Thyroid gland (tissue), 4 donors: ENCODE results near the gene DDA1. TPM values are rescaled to one million over a fixed set of nuclear protein-coding genes. Genes with fewer than 3 reads are reported as not detected.
"Not testable (repeated sequence)": the region's sequence is repeated elsewhere in the genome, so short reads cannot be mapped to it uniquely, and the experiment has no call there.

ENCODE experiments used
- DNase-seq, 2 donors: peaks; one replicate each; pipeline ENCODE4 v3.0.0-alpha.2; 2019
- H3K27ac ChIP-seq, 3 donors: fragments of 200-600 bp; sonication (generic); 1 replicate in 2 of 3; 2 replicates in 1 of 3; pipeline ENCODE4 v1.5.1; 2016 to 2019; ENCODE audit warnings: mild to moderate bottlenecking in 1 of 3, moderate library complexity in 1 of 3
- H3K27me3 ChIP-seq: fragments of 200-600 bp; sonication (generic); one replicate; pipeline ENCODE4 v1.5.1; 2019
- H3K36me3 ChIP-seq, 2 donors: fragments of 200-600 bp; sonication (generic); one replicate each; pipeline ENCODE4 v1.5.1; 2016 to 2019
- H3K4me1 ChIP-seq, 2 donors: fragments of 200-600 bp; sonication (generic); one replicate each; pipeline ENCODE4 v1.5.1; 2017 to 2019
- H3K4me3 ChIP-seq, 3 donors: fragments of 200-600 bp; sonication (generic); replicated peaks in 1 of 3; 1 replicate in 2 of 3; 2 replicates in 1 of 3; pipeline ENCODE4 v1.5.1; 2016; ENCODE audit warnings: mild to moderate bottlenecking in 1 of 3
- H3K9me3 ChIP-seq: fragments of 200-600 bp; sonication (generic); one replicate; pipeline ENCODE4 v1.5.1; 2017
- POLR2A ChIP-seq, 2 donors: fragments of 450-650 bp; IDR thresholded peaks; one replicate each; pipeline ENCODE4 v1.6.1; 2017; ENCODE audit warnings: antibody characterized with exemption in 2 of 2, mild to moderate bottlenecking in 2 of 2, moderate library complexity in 1 of 2
- WGBS, 2 donors: methylation state at CpG; one replicate each; pipeline ENCODE4 v1.1.5; 2017; 5-methylcytosine and 5-hydroxymethylcytosine counted together
- intact Hi-C: fragments of 100-400 bp; cut with DNase I; formaldehyde crosslinking; loops from one replicate; pipeline ENCODE4 v1.15.1; 2023
- total RNA-seq, 4 donors: library from RNA; depleted of rRNA; stranded (reverse); fragments of >200 nt; gene quantifications; one replicate each; pipeline ENCODE4 v1.2.3, GENCODE V29; 2016
- TF ChIP-seq, protein P1 (sequence below), 6 experiments: fragments of 200-600 bp in 3 of 6; fragments of 450-650 bp in 3 of 6; sonication (generic) in 3 of 6; IDR thresholded peaks; one replicate each; pipeline ENCODE4 v1.5.1; 2016 to 2019; ENCODE audit warnings: antibody characterized with exemption in 6 of 6, mild to moderate bottlenecking in 2 of 6, inconsistent platforms in 1 of 6, moderate library complexity in 1 of 6

The DDA1 gene
- total RNA-seq, 4 donors from 2014 or later: 14.5 to 40.4 (median 20.1) TPM

DNA sequence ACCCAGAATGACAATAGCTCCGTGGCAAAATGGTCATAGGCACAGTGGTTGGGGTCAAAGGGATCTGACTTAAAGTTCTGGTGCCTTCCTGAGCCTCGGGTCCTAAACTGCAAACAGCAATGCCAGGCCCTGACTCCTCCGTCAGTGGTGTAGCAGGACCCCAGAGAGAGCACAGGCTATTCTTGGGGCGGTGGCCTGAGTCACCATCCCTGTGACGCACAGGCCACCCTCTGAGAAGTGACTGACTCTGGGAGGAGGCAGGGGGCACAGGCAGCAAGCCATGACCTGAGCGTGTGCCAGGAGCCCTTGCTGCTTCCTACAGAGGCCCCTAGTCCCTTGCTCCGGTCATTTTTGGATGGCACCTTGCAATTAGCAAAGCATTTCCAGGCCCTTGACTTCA is 49.0 kb downstream of the DDA1 start:
- no peaks in the 10 kb centered on the region for H3K36me3 ChIP-seq
- H3K9me3 ChIP-seq: no peaks in the 10 kb centered on the region
- no peaks in the 10 kb centered on the region for H3K27me3 ChIP-seq
- 76 to 78% methylated on average over 2 to 7 of the region's 7 CpGs for WGBS, 2 donors
- H3K4me1 ChIP-seq: peaks cover 0 to 6% of the 10 kb centered on the region in 2 donors
- no peak for TF ChIP-seq POLR2A (IDR thresholded peaks at IDR 0.05)
- TF ChIP-seq, protein P1, sequence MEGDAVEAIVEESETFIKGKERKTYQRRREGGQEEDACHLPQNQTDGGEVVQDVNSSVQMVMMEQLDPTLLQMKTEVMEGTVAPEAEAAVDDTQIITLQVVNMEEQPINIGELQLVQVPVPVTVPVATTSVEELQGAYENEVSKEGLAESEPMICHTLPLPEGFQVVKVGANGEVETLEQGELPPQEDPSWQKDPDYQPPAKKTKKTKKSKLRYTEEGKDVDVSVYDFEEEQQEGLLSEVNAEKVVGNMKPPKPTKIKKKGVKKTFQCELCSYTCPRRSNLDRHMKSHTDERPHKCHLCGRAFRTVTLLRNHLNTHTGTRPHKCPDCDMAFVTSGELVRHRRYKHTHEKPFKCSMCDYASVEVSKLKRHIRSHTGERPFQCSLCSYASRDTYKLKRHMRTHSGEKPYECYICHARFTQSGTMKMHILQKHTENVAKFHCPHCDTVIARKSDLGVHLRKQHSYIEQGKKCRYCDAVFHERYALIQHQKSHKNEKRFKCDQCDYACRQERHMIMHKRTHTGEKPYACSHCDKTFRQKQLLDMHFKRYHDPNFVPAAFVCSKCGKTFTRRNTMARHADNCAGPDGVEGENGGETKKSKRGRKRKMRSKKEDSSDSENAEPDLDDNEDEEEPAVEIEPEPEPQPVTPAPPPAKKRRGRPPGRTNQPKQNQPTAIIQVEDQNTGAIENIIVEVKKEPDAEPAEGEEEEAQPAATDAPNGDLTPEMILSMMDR (IDR thresholded peaks at IDR 0.05): no peak
- H3K27ac ChIP-seq: peak overlapping the region in 2 of 3 donors; percentile 8 to 45
- no peak overlapping the region for H3K4me3 ChIP-seq
- intact Hi-C loops: no loop called here
- DNase-seq: no peak

GRCh38 chr19:17359905-17360800 is 50.8 kb downstream of the DDA1 start:
- no peak for TF ChIP-seq POLR2A (IDR thresholded peaks at IDR 0.05)
- TF ChIP-seq, protein P1 (IDR thresholded peaks at IDR 0.05): no peak
- H3K4me1 ChIP-seq: peaks cover 0 to 6% of the 10 kb centered on the region in 2 donors
- 80 to 82% methylated on average over 5 to 6 of the region's 6 CpGs for WGBS, 2 donors
- no peak overlapping the region for H3K4me3 ChIP-seq
- intact Hi-C loops: no loop called here
- H3K27ac ChIP-seq: peak overlapping the region in 1 of 3 donors; percentile 2
- H3K27me3 ChIP-seq: no peaks in the 10 kb centered on the region
- no peaks in the 10 kb centered on the region for H3K9me3 ChIP-seq
- no peaks in the 10 kb centered on the region for H3K36me3 ChIP-seq
- DNase-seq: no peak

GRCh38 chr19:17363852-17364605 is 54.7 kb downstream of the DDA1 start:
- intact Hi-C loops, H3K4me3 ChIP-seq, DNase-seq, H3K27ac ChIP-seq, H3K9me3 ChIP-seq, H3K4me1 ChIP-seq, H3K36me3 ChIP-seq, H3K27me3 ChIP-seq: not testable (repeated sequence)
- WGBS, 2 donors: 85 to 87% methylated on average over 20 of the region's 20 CpGs

GRCh38 chr19:17365361-17365760 is 56.0 kb downstream of the DDA1 start:
- Histone ChIP-seq H3K4me3 (no peak overlapping the region), H3K4me1 (no peaks in the 10 kb centered on the region), H3K36me3 (no peaks in the 10 kb centered on the region), H3K27ac (no peak overlapping the region), H3K27me3 (no peaks in the 10 kb centered on the region), H3K9me3 (no peaks in the 10 kb centered on the region)
- intact Hi-C loops: no loop called here
- no peak for DNase-seq
- TF ChIP-seq, protein P1 (IDR thresholded peaks at IDR 0.05): no peak
- TF ChIP-seq POLR2A (IDR thresholded peaks at IDR 0.05): no peak
- WGBS, 2 donors: 92 to 93% methylated on average over 21 to 22 of the region's 22 CpGs

GRCh38 chr19:17370026-17370587 is 60.7 kb downstream of the DDA1 start:
- 51 to 55% methylated on average over 8 of the region's 8 CpGs for WGBS, 2 donors
- H3K4me1 ChIP-seq: peaks cover 0 to 5% of the 10 kb centered on the region in 2 donors
- H3K27ac ChIP-seq: no peak overlapping the region
- no peaks in the 10 kb centered on the region for H3K9me3 ChIP-seq
- H3K36me3 ChIP-seq: no peaks in the 10 kb centered on the region
- no peaks in the 10 kb centered on the region for H3K27me3 ChIP-seq
- H3K4me3 ChIP-seq: no peak overlapping the region
- no peak for TF ChIP-seq POLR2A (IDR thresholded peaks at IDR 0.05)
- TF ChIP-seq, protein P1 (IDR thresholded peaks at IDR 0.05): no peak
- no peak for DNase-seq
- intact Hi-C loops: no loop called here

Other genes starting within 250 kb of the DDA1 start
- 1 to 10 TPM; 6.4 to 9.1 (median 6.8) TPM for gene HAUS8, start 234.1 kb upstream of the DDA1 start, total RNA-seq
- gene MYO9B, start 233.8 kb upstream of the DDA1 start, total RNA-seq: 10 to 100 TPM; 33.7 to 52.9 (median 44.6) TPM
- gene USE1, start 94.2 kb upstream of the DDA1 start, total RNA-seq: 10 to 100 TPM; 21.4 to 36.0 (median 27.4) TPM
- 10 to 100 TPM in 3 of 4 donors, 1 to 10 TPM in 1; 9.7 to 33.5 (median 21.8) TPM for gene OCEL1, start 83.3 kb upstream of the DDA1 start, total RNA-seq
- 100 to 1,000 TPM in 2 of 4 donors, 10 to 100 TPM in 2; 66.0 to 117 (median 97.9) TPM for gene NR2F6, start 63.6 kb upstream of the DDA1 start, total RNA-seq
- gene USHBP1, start 44.8 kb upstream of the DDA1 start, total RNA-seq: 10 to 100 TPM in 3 of 4 donors, 1 to 10 TPM in 1; 8.9 to 24.3 (median 11.1) TPM
- gene BABAM1, start 42.1 kb upstream of the DDA1 start, total RNA-seq: 10 to 100 TPM; 49.6 to 87.5 (median 71.1) TPM
- gene ANKLE1, start 27.7 kb upstream of the DDA1 start, total RNA-seq: under 1 TPM; 0.11 to 0.40 (median 0.27) TPM
- 10 to 100 TPM; 14.4 to 31.2 (median 23.3) TPM for gene ABHD8, start 6.1 kb upstream of the DDA1 start, total RNA-seq
- 100 to 1,000 TPM in 3 of 4 donors, 10 to 100 TPM in 1; 95.8 to 311 (median 149) TPM for gene MRPL34, start 3.7 kb upstream of the DDA1 start, total RNA-seq
- gene ANO8, start 25.3 kb downstream of the DDA1 start, total RNA-seq: 10 to 100 TPM in 1 of 4 donors, 1 to 10 TPM in 3; 5.0 to 10.9 (median 5.9) TPM
- gene GTPBP3, start 28.0 kb downstream of the DDA1 start, total RNA-seq: 10 to 100 TPM; 17.7 to 21.8 (median 19.6) TPM
- 100 to 1,000 TPM; 103 to 322 (median 174) TPM for gene PLVAP, start 67.8 kb downstream of the DDA1 start, total RNA-seq
- gene CCDC194, start 84.6 kb downstream of the DDA1 start, total RNA-seq: not detected
- 10 to 100 TPM; 14.1 to 83.0 (median 24.7) TPM for gene BST2, start 96.1 kb downstream of the DDA1 start, total RNA-seq
- gene MVB12A, start 110.5 kb downstream of the DDA1 start, total RNA-seq: 100 to 1,000 TPM in 1 of 4 donors, 10 to 100 TPM in 3; 51.5 to 146 (median 68.3) TPM
- gene TMEM221, start 139.1 kb downstream of the DDA1 start, total RNA-seq: under 1 TPM in 1 of 4 donors, not detected in 3; 0.56 TPM
- not detected for gene NXNL1, start 151.4 kb downstream of the DDA1 start, total RNA-seq
- 10 to 100 TPM; 25.3 to 40.7 (median 28.1) TPM for gene SLC27A1, start 161.0 kb downstream of the DDA1 start, total RNA-seq
- 100 to 1,000 TPM in 2 of 4 donors, 10 to 100 TPM in 2; 71.5 to 138 (median 97.7) TPM for gene PGLS, start 202.1 kb downstream of the DDA1 start, total RNA-seq
- gene COLGALT1, start 246.1 kb downstream of the DDA1 start, total RNA-seq: 10 to 100 TPM; 19.3 to 35.9 (median 33.0) TPM